ENCODE results near the gene PKD1L1.

DNA sequence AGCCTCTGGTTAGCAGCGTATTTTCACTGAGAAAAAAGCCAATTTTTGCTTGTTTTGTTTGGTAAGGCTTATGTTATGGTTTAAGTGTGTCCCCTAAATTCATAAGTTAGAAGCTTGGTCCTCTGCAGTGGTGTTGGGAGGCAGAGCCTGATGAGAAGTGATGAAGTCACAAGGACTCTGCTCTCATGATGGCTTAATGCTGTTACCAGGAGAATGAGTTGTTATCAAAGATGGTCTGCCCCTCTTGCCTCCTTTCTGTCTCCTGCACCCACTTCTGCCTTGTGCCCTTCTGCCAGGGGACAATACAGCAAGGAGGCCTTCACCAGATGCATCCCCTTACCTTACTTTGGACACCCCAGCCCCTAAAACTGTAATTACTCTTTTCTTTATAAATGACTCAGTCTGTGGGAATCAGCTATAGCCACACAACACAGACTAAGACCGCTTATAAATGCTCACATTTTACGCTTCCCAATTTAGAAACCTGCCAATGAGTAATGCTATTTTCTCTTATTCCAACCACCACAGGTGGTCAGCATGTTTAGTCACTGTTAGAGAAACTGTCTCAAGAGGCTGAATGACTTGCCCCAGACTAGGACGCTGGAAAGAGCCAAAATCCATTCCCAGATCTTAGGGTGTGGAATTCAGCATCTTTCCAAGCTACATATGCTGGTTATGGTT is 6.1 kb upstream of the PKD1L1 start:
- TF ChIP-seq, protein P1, sequence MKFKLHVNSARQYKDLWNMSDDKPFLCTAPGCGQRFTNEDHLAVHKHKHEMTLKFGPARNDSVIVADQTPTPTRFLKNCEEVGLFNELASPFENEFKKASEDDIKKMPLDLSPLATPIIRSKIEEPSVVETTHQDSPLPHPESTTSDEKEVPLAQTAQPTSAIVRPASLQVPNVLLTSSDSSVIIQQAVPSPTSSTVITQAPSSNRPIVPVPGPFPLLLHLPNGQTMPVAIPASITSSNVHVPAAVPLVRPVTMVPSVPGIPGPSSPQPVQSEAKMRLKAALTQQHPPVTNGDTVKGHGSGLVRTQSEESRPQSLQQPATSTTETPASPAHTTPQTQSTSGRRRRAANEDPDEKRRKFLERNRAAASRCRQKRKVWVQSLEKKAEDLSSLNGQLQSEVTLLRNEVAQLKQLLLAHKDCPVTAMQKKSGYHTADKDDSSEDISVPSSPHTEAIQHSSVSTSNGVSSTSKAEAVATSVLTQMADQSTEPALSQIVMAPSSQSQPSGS (CRISPR knock-in tag; IDR thresholded peaks at IDR 0.05; ENCODE audit: borderline replicate concordance, low read depth) = no peak
- TF ChIP-seq, protein P2, sequence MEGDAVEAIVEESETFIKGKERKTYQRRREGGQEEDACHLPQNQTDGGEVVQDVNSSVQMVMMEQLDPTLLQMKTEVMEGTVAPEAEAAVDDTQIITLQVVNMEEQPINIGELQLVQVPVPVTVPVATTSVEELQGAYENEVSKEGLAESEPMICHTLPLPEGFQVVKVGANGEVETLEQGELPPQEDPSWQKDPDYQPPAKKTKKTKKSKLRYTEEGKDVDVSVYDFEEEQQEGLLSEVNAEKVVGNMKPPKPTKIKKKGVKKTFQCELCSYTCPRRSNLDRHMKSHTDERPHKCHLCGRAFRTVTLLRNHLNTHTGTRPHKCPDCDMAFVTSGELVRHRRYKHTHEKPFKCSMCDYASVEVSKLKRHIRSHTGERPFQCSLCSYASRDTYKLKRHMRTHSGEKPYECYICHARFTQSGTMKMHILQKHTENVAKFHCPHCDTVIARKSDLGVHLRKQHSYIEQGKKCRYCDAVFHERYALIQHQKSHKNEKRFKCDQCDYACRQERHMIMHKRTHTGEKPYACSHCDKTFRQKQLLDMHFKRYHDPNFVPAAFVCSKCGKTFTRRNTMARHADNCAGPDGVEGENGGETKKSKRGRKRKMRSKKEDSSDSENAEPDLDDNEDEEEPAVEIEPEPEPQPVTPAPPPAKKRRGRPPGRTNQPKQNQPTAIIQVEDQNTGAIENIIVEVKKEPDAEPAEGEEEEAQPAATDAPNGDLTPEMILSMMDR (IDR thresholded peaks at IDR 0.05) = no peak
- TF ChIP-seq, protein P3, sequence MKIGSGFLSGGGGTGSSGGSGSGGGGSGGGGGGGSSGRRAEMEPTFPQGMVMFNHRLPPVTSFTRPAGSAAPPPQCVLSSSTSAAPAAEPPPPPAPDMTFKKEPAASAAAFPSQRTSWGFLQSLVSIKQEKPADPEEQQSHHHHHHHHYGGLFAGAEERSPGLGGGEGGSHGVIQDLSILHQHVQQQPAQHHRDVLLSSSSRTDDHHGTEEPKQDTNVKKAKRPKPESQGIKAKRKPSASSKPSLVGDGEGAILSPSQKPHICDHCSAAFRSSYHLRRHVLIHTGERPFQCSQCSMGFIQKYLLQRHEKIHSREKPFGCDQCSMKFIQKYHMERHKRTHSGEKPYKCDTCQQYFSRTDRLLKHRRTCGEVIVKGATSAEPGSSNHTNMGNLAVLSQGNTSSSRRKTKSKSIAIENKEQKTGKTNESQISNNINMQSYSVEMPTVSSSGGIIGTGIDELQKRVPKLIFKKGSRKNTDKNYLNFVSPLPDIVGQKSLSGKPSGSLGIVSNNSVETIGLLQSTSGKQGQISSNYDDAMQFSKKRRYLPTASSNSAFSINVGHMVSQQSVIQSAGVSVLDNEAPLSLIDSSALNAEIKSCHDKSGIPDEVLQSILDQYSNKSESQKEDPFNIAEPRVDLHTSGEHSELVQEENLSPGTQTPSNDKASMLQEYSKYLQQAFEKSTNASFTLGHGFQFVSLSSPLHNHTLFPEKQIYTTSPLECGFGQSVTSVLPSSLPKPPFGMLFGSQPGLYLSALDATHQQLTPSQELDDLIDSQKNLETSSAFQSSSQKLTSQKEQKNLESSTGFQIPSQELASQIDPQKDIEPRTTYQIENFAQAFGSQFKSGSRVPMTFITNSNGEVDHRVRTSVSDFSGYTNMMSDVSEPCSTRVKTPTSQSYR (CRISPR knock-in tag; IDR thresholded peaks at IDR 0.05) = no peak
- TF ChIP-seq, protein P4, sequence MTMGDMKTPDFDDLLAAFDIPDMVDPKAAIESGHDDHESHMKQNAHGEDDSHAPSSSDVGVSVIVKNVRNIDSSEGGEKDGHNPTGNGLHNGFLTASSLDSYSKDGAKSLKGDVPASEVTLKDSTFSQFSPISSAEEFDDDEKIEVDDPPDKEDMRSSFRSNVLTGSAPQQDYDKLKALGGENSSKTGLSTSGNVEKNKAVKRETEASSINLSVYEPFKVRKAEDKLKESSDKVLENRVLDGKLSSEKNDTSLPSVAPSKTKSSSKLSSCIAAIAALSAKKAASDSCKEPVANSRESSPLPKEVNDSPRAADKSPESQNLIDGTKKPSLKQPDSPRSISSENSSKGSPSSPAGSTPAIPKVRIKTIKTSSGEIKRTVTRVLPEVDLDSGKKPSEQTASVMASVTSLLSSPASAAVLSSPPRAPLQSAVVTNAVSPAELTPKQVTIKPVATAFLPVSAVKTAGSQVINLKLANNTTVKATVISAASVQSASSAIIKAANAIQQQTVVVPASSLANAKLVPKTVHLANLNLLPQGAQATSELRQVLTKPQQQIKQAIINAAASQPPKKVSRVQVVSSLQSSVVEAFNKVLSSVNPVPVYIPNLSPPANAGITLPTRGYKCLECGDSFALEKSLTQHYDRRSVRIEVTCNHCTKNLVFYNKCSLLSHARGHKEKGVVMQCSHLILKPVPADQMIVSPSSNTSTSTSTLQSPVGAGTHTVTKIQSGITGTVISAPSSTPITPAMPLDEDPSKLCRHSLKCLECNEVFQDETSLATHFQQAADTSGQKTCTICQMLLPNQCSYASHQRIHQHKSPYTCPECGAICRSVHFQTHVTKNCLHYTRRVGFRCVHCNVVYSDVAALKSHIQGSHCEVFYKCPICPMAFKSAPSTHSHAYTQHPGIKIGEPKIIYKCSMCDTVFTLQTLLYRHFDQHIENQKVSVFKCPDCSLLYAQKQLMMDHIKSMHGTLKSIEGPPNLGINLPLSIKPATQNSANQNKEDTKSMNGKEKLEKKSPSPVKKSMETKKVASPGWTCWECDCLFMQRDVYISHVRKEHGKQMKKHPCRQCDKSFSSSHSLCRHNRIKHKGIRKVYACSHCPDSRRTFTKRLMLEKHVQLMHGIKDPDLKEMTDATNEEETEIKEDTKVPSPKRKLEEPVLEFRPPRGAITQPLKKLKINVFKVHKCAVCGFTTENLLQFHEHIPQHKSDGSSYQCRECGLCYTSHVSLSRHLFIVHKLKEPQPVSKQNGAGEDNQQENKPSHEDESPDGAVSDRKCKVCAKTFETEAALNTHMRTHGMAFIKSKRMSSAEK (CRISPR knock-in tag; IDR thresholded peaks at IDR 0.05; ENCODE audit: borderline replicate concordance) = no peak
